Measurements from ENCODE around the gene SCN8A.

- TF ChIP-seq CTCF (IDR thresholded peaks at IDR 0.05): no peak
- TF ChIP-seq POLR2A (IDR thresholded peaks at IDR 0.05): no peak
Observed at GRCh38 chr12:51829641-51830040, 238.6 kb downstream of the SCN8A start.

Data from prostate gland (tissue), 2 donors.